Stimulated activated CD4-positive, alpha-beta T cell treated with anti-CD3 and anti-CD28 coated beads, Interleukin-4, amount 100 ng/mL, for 48 hours (primary cell): ENCODE results near the gene NTSR1.

Experiments
- DNase-seq, 2 donors: peaks; one replicate each; pipeline ENCODE4 v3.0.0-alpha.2; 2020; ENCODE audit warnings: low read depth in 2 of 2

Gene NTSR1

GRCh38 chr20:62786157-62786556, 77.5 kb downstream of the NTSR1 start:
- DNase-seq: no peak

- DNase-seq: no peak
These were observed 78.7 kb downstream of the NTSR1 start for GRCh38 chr20:62787321-62787720.

- DNase-seq: no peak
These were observed 79.2 kb downstream of the NTSR1 start for GRCh38 chr20:62787866-62788265.

- no peak for DNase-seq
These were observed 80.0 kb downstream of the NTSR1 start for GRCh38 chr20:62788607-62789006.

- no peak for DNase-seq
These were observed 81.4 kb downstream of the NTSR1 start for GRCh38 chr20:62790075-62790474.

GRCh38 chr20:62791301-62792181, 82.9 kb downstream of the NTSR1 start:
- peak; percentile 63 to 66 for DNase-seq

- no peak for DNase-seq
These were observed 83.7 kb downstream of the NTSR1 start for GRCh38 chr20:62792182-62792939.

- no peak for DNase-seq
These were observed 84.5 kb downstream of the NTSR1 start for GRCh38 chr20:62792940-62793756.

- no peak for DNase-seq
These were observed 85.0 kb downstream of the NTSR1 start for GRCh38 chr20:62793757-62794006.

GRCh38 chr20:62794007-62794724, 85.5 kb downstream of the NTSR1 start:
- peak; percentile 91 to 95 for DNase-seq

- peak; percentile 58 to 67 for DNase-seq
These were observed 86.6 kb downstream of the NTSR1 start for GRCh38 chr20:62795023-62795761.

- DNase-seq: no peak
These were observed 88.3 kb downstream of the NTSR1 start for GRCh38 chr20:62796699-62797491.

GRCh38 chr20:62797671-62798532, 89.3 kb downstream of the NTSR1 start:
- no peak for DNase-seq

- DNase-seq: no peak
These were observed 90.4 kb downstream of the NTSR1 start for GRCh38 chr20:62799036-62799435.

GRCh38 chr20:62799459-62799858, 90.8 kb downstream of the NTSR1 start:
- DNase-seq: no peak

GRCh38 chr20:62799873-62800272, 91.2 kb downstream of the NTSR1 start:
- DNase-seq: no peak

GRCh38 chr20:62800314-62801259, 92.0 kb downstream of the NTSR1 start:
- no peak for DNase-seq
